HFF-Myc (cell line): ENCODE data around the gene NBAS.

Experiments used
- DNase-seq: peaks from one replicate; pipeline ENCODE4 v3.0.0-alpha.2; 2011; ENCODE audit warnings: low read depth; ENCODE audit errors: extremely low read depth
- H3K4me3 ChIP-seq: replicated peaks from 2 replicates; pipeline ENCODE4 v1.5.1; 2011; ENCODE audit warnings: low read depth, mild to moderate bottlenecking, control low read depth, low read length
- CTCF ChIP-seq: IDR thresholded peaks from 2 replicates; pipeline ENCODE4 v1.5.1; 2012; ENCODE audit warnings: mild to moderate bottlenecking, low read depth, low read length, control low read depth; ENCODE audit errors: missing control alignments

NBAS gene

GRCh38 chr2:15560988-15561573 lies at the start of gene NBAS:
TSS of gene NBAS (minus strand) at chr2:15561334. CDS start at chr2:15561304, 30 bp downstream.
- peak within 1 kb of the TSS; percentile 74 for H3K4me3 ChIP-seq
- TF ChIP-seq CTCF, result no peak
- peak; percentile 75 for DNase-seq

- no peak overlapping the region for H3K4me3 ChIP-seq
- no peak for TF ChIP-seq CTCF
- no peak for DNase-seq
These were observed 49.4 kb upstream of the NBAS start for GRCh38 chr2:15610430-15610952.

GRCh38 chr2:15609341-15610042 lies 48.4 kb upstream of the NBAS start:
- no peak for TF ChIP-seq CTCF
- no peak for DNase-seq
- no peak overlapping the region for H3K4me3 ChIP-seq

GRCh38 chr2:15608392-15608761 lies 47.2 kb upstream of the NBAS start:
- no peak for TF ChIP-seq CTCF
- no peak for DNase-seq
- H3K4me3 ChIP-seq, result no peak overlapping the region

GRCh38 chr2:15607709-15608391 lies 46.7 kb upstream of the NBAS start:
- no peak for DNase-seq
- no peak overlapping the region for H3K4me3 ChIP-seq
- TF ChIP-seq CTCF, result no peak

- no peak overlapping the region for H3K4me3 ChIP-seq
- no peak for DNase-seq
- no peak for TF ChIP-seq CTCF
These were observed 45.6 kb upstream of the NBAS start for GRCh38 chr2:15606481-15607441.
